Measurements from ENCODE around the gene GRM4. TPM values are rescaled to one million over a fixed set of nuclear protein-coding genes. Genes with fewer than 3 reads are reported as not detected.

The GRM4 gene
- total and polyA plus RNA-seq, 9 of the 15 experiments (the other 6 are each of a cell fraction or from before 2014, with no cell fraction given) = 0.18 TPM; not detected in 8

- TF ChIP-seq CCAR2 (IDR thresholded peaks at IDR 0.05; ENCODE audit: low read depth, low read length) (no peak), TAF9B (IDR thresholded peaks at IDR 0.05; ENCODE audit: partially characterized antibody) (no peak), KDM1A (IDR thresholded peaks at IDR 0.05) (peak; percentile 45 to 88; a peak in 3 of 4 replicates), NFYB (IDR thresholded peaks at IDR 0.05; ENCODE audit: extremely low read depth, insufficient read length) (no peak), USF2 (CRISPR knock-in tag; IDR thresholded peaks at IDR 0.05) (no peak), RBM25 (IDR thresholded peaks at IDR 0.05; ENCODE audit: low read depth, low read length, severe bottlenecking) (no peak), FUS (optimal IDR thresholded peaks at IDR 0.05; ENCODE audit: low read depth, low read length) (no peak), HDAC6 (IDR thresholded peaks at IDR 0.05; ENCODE audit: low read depth, low read length) (no peak), PBX2 (CRISPR knock-in tag; IDR thresholded peaks at IDR 0.05; ENCODE audit: low read depth) (no peak), PBX2 (tag; conservative IDR thresholded peaks at IDR 0.05; ENCODE audit: low read depth) (no peak), CAMTA2 (CRISPR knock-in tag; conservative IDR thresholded peaks at IDR 0.05) (no peak), PRDM10 (IDR thresholded peaks at IDR 0.05; ENCODE audit: partially characterized antibody) (no peak), ATF4 (CRISPR knock-in tag; IDR thresholded peaks at IDR 0.05) (no peak), ZNF740 (CRISPR knock-in tag; IDR thresholded peaks at IDR 0.05) (no peak), ZNF740 (tag; IDR thresholded peaks at IDR 0.05) (no peak), E2F6 (IDR thresholded peaks at IDR 0.05; ENCODE audit: borderline replicate concordance in 1 of 2, extremely low read depth in 1 of 2, insufficient read depth in 1 of 2, insufficient read length in 1 of 2, low read depth in 1 of 2, low read length in 1 of 2, poor library complexity in 1 of 2, severe bottlenecking in 1 of 2) (no peak)
Observed at GRCh38 chr6:34055223-34055933, 90.5 kb downstream of the GRM4 start (continued).
